Skeletal muscle satellite cell (primary cell): ENCODE data around the gene ZCCHC17.

Experiments
- H3K27me3 ChIP-seq: 2 replicates; pipeline ENCODE4 v1.7.0; 2013; ENCODE audit warnings: low read length; ENCODE audit not compliant: control insufficient read depth, insufficient read depth
- H3K36me3 ChIP-seq: 2 replicates; pipeline ENCODE4 v1.7.0; 2013; ENCODE audit warnings: mild to moderate bottlenecking, control low read depth, low read length; ENCODE audit not compliant: insufficient read depth
- H3K4me1 ChIP-seq: 2 replicates; pipeline ENCODE4 v1.7.0; 2013; ENCODE audit warnings: low read length; ENCODE audit not compliant: control insufficient read depth, insufficient read depth
- H3K4me2 ChIP-seq: 2 replicates; pipeline ENCODE4 v1.7.0; 2013; ENCODE audit warnings: mild to moderate bottlenecking, low read length
- H3K4me3 ChIP-seq: 2 replicates; pipeline ENCODE4 v1.7.0; 2013; ENCODE audit warnings: low read length
- H3K9ac ChIP-seq: 2 replicates; pipeline ENCODE4 v1.7.0; 2013; ENCODE audit warnings: mild to moderate bottlenecking, low read depth, low read length, moderate library complexity
- H3K9me3 ChIP-seq: replicated peaks from 2 replicates; pipeline ENCODE4 v1.7.0; 2013; ENCODE audit warnings: mild to moderate bottlenecking, control low read depth, low read length

Gene ZCCHC17

GRCh38 chr1:31397360-31398095 lies 100.7 kb downstream of the ZCCHC17 start:
- Histone ChIP-seq H3K9ac (no peak overlapping the region), H3K4me2 (no peak overlapping the region), H3K36me3 (no peaks in the 10 kb centered on the region), H3K9me3 (no peaks in the 10 kb centered on the region), H3K4me3 (no peak overlapping the region), H3K27me3 (no peaks in the 10 kb centered on the region), H3K4me1 (peaks cover 20% of the 10 kb centered on the region)

- Histone ChIP-seq H3K36me3 (no peaks in the 10 kb centered on the region), H3K4me1 (peaks cover 20% of the 10 kb centered on the region), H3K27me3 (no peaks in the 10 kb centered on the region), H3K9me3 (no peaks in the 10 kb centered on the region), H3K4me2 (no peak overlapping the region), H3K9ac (no peak overlapping the region), H3K4me3 (no peak overlapping the region)
Measured at GRCh38 chr1:31398246-31398645, 101.4 kb downstream of the ZCCHC17 start.

- H3K9me3 ChIP-seq: no peaks in the 10 kb centered on the region
- H3K36me3 ChIP-seq: no peaks in the 10 kb centered on the region
- peaks cover 17% of the 10 kb centered on the region for H3K4me1 ChIP-seq
- H3K4me2 ChIP-seq: no peak overlapping the region
- H3K27me3 ChIP-seq: no peaks in the 10 kb centered on the region
- no peak overlapping the region for H3K4me3 ChIP-seq
- H3K9ac ChIP-seq: no peak overlapping the region
Measured at GRCh38 chr1:31399976-31400375, 103.1 kb downstream of the ZCCHC17 start.

DNA sequence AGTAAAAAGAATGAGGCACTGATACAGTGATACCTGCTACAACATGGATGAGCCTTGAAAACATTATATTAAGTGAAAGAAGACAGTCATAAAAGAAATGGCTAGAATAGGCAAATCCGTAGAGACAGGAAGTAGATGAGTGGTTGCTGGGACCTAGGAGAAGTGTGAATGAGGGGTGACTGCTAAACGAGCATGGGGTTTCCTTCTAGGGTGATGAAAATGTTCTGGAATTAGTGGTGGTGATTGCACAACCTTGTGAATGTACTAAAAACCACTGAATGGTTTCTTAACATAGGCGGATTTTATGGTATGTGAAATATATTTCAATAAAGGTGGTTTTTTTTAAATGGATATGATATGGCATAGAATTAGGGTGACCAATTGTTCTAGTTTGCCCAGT lies 103.6 kb downstream of the ZCCHC17 start:
- H3K4me3 ChIP-seq: no peak overlapping the region
- H3K36me3 ChIP-seq: no peaks in the 10 kb centered on the region
- peaks cover 19% of the 10 kb centered on the region for H3K4me1 ChIP-seq
- no peak overlapping the region for H3K4me2 ChIP-seq
- no peak overlapping the region for H3K9ac ChIP-seq
- no peaks in the 10 kb centered on the region for H3K9me3 ChIP-seq
- H3K27me3 ChIP-seq: no peaks in the 10 kb centered on the region

- Histone ChIP-seq H3K4me2 (no peak overlapping the region), H3K9me3 (no peaks in the 10 kb centered on the region), H3K27me3 (no peaks in the 10 kb centered on the region), H3K4me3 (no peak overlapping the region), H3K4me1 (peaks cover 22% of the 10 kb centered on the region), H3K36me3 (no peaks in the 10 kb centered on the region), H3K9ac (no peak overlapping the region)
Measured at GRCh38 chr1:31401241-31401640, 104.4 kb downstream of the ZCCHC17 start.

GRCh38 chr1:31405578-31406245 lies 108.9 kb downstream of the ZCCHC17 start:
- Histone ChIP-seq H3K4me1 (peaks cover 25% of the 10 kb centered on the region), H3K9ac (peak overlapping the region; percentile 9), H3K27me3 (no peaks in the 10 kb centered on the region), H3K9me3 (no peaks in the 10 kb centered on the region), H3K4me3 (no peak overlapping the region), H3K36me3 (no peaks in the 10 kb centered on the region), H3K4me2 (no peak overlapping the region)

- H3K9ac ChIP-seq: peak overlapping the region; percentile 41
- H3K27me3 ChIP-seq: no peaks in the 10 kb centered on the region
- no peaks in the 10 kb centered on the region for H3K9me3 ChIP-seq
- H3K36me3 ChIP-seq: no peaks in the 10 kb centered on the region
- no peak overlapping the region for H3K4me3 ChIP-seq
- peaks cover 32% of the 10 kb centered on the region for H3K4me1 ChIP-seq
- no peak overlapping the region for H3K4me2 ChIP-seq
Measured at GRCh38 chr1:31407029-31407626, 110.3 kb downstream of the ZCCHC17 start.

DNA sequence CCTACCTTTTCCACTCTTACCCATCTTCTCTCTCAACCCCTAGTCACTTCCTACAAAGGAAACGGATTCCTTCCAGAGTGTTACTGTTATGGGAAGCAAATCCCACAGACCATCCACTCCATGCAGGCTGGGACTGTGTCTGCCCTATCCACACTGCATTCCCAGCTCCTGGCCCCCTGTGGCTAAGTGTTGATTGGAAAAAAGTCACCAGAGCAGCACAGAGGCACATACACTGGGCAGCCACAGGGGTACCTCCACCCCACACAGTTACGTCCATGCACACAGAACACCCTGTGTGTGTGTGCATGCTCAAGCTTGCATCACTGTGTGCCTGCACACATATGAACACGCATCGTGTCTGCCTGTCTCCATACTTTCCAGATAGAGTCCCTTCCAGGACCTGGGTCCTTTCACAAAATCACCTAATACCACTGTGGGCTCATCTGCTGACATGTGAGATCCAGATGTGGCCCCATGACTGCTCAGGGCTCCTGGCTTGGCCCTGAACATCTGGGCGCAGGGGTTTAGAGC lies 112.0 kb downstream of the ZCCHC17 start:
- Histone ChIP-seq H3K4me1 (peaks cover 40% of the 10 kb centered on the region), H3K9ac (no peak overlapping the region), H3K4me2 (no peak overlapping the region), H3K27me3 (no peaks in the 10 kb centered on the region), H3K36me3 (no peaks in the 10 kb centered on the region), H3K4me3 (no peak overlapping the region), H3K9me3 (no peaks in the 10 kb centered on the region)

DNA sequence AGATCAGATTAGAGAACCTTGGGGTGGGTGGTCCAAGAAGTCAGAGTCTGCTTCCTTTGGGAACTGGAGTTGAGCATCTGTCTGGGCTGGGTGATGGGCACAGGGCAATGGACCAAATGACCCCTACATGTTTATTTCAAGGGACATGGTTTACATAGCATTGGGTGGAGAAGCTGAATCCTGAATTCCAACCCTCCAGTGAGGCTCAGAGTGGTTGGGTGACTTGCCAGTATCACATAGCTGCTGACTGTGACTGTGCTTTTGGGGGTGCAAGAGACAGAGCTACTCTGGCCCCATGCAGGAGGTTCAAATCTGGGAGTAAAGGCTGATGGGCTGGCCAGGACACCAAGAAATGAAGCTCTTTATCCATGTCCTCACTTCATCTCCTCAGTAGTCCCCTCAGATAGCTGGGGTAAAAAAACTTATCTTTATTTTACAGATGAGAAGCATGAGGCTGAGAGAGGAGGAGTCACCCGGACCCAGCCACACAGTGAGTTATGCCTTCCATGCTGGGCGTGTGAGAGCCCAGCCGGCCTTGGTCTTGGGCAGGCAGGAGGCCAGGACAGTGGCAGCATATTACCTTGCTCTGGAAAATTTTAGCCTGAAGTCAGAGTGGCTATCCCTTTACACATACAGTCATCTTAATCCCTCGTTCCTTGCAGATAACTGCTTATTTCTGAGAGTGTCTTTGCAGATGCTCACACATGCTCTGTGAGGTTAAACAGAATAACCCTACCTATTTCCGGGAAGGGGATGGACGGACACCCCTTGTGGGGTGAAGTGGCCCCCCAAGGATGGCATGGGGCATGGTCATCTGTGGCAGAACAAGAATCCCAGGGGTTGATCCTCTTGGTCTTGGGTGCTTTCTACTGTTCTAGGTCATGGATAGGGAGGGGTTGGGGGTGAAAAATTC lies 113.4 kb downstream of the ZCCHC17 start:
- Histone ChIP-seq H3K9me3 (no peaks in the 10 kb centered on the region), H3K9ac (no peak overlapping the region), H3K4me3 (no peak overlapping the region), H3K27me3 (no peaks in the 10 kb centered on the region), H3K4me2 (peak overlapping the region; percentile 31), H3K4me1 (peaks cover 46% of the 10 kb centered on the region), H3K36me3 (no peaks in the 10 kb centered on the region)

DNA sequence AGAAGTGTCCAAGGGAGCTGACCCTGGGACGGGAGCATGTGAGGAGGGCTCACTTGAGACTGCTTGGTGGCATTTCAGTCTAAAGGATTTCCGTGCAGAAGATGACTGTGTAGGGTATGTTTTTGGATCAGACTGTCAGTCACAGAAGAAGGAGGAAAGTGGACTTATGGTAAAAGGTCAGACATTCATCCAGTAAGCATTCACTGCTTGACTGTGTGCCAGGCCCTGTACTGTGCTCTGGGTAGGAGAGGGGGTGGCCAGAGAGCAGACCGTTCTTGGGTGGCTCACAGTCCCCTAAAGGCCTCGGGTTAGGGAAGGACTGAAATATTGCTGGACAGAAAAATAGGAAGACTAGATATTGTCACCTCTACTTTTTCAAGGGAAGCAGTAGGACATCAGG lies 114.0 kb downstream of the ZCCHC17 start:
- no peak overlapping the region for H3K4me3 ChIP-seq
- no peaks in the 10 kb centered on the region for H3K27me3 ChIP-seq

GRCh38 chr1:31412205-31412604 lies 115.4 kb downstream of the ZCCHC17 start:
- Histone ChIP-seq H3K9me3 (no peaks in the 10 kb centered on the region), H3K9ac (no peak overlapping the region), H3K4me1 (peaks cover 34% of the 10 kb centered on the region), H3K4me3 (no peak overlapping the region), H3K27me3 (no peaks in the 10 kb centered on the region), H3K4me2 (peak overlapping the region; percentile 97), H3K36me3 (no peaks in the 10 kb centered on the region)

More for the DNA sequence above, 114.0 kb downstream of the ZCCHC17 start:
- Histone ChIP-seq H3K4me2 (peak overlapping the region; percentile 31), H3K36me3 (no peaks in the 10 kb centered on the region), H3K4me1 (peaks cover 41% of the 10 kb centered on the region), H3K9me3 (no peaks in the 10 kb centered on the region), H3K9ac (no peak overlapping the region)
